ENCODE results near the gene EGFL7.

EGFL7 gene

GRCh38 chr9:136662656-136663581 lies at the start of gene EGFL7:
TSS of gene EGFL7 (plus strand) at chr9:136662916. CDS start at chr9:136668283, 5,367 bp downstream.
- DNase-seq, result no peak

GRCh38 chr9:136613824-136614371 lies 48.8 kb upstream of the EGFL7 start:
- DNase-seq, result no peak

GRCh38 chr9:136614372-136614922 lies 48.3 kb upstream of the EGFL7 start:
- DNase-seq, result no peak

- DNase-seq, result no peak
Observed at GRCh38 chr9:136614967-136615623, 47.6 kb upstream of the EGFL7 start.

- no peak for DNase-seq
Observed at GRCh38 chr9:136615631-136616306, 46.9 kb upstream of the EGFL7 start.

GRCh38 chr9:136616307-136616635 lies 46.4 kb upstream of the EGFL7 start:
- DNase-seq, result no peak

- no peak for DNase-seq
Observed at GRCh38 chr9:136616948-136617695, 45.6 kb upstream of the EGFL7 start.

GRCh38 chr9:136617746-136618579 lies 44.8 kb upstream of the EGFL7 start:
- no peak for DNase-seq

GRCh38 chr9:136618580-136619547 lies 43.9 kb upstream of the EGFL7 start:
- peak; percentile 18 for DNase-seq

GRCh38 chr9:136619742-136620440 lies 42.8 kb upstream of the EGFL7 start:
- DNase-seq, result no peak

- no peak for DNase-seq
Observed at GRCh38 chr9:136620441-136621018, 42.2 kb upstream of the EGFL7 start.

GRCh38 chr9:136621019-136621733 lies 41.5 kb upstream of the EGFL7 start:
- no peak for DNase-seq

GRCh38 chr9:136621734-136622093 lies 41.0 kb upstream of the EGFL7 start:
- no peak for DNase-seq

GRCh38 chr9:136622538-136622948 lies 40.2 kb upstream of the EGFL7 start:
- no peak for DNase-seq

GRCh38 chr9:136623016-136623841 lies 39.5 kb upstream of the EGFL7 start:
- DNase-seq, result no peak

- DNase-seq, result no peak
Observed at GRCh38 chr9:136623842-136624183, 38.9 kb upstream of the EGFL7 start.

- no peak for DNase-seq
Observed at GRCh38 chr9:136624184-136624951, 38.3 kb upstream of the EGFL7 start.

Data from CD4-positive, alpha-beta T cell treated with Interleukin-4 for 4 hours (primary cell).